Upper lobe of left lung (tissue), 6 donors: ENCODE data around the gene NHSL1. TPM values are rescaled to one million over a fixed set of nuclear protein-coding genes. Genes with fewer than 3 reads are reported as not detected.
A peak's percentile ranks its signal among the peaks of the same experiment; 100 is the strongest.

Experiments
- ATAC-seq, 2 donors: fragments of 200-7000 bp; cut with Tn5 transposase; one replicate each; pipeline ENCODE4 v1.9.1; 2022; ENCODE audit warnings: mild to moderate bottlenecking in 2 of 2, moderate library complexity in 2 of 2; ENCODE audit not compliant: low FRiP score in 2 of 2
- DNase-seq, 2 donors: peaks; one replicate each; pipeline ENCODE4 v3.0.0-alpha.2; 2019 to 2020
- H3K27ac ChIP-seq, 4 donors: fragments of 200-600 bp; sonication (generic); one replicate each; pipeline ENCODE4 v1.5.1; 2016 to 2019
- H3K27me3 ChIP-seq, 4 donors: fragments of 200-600 bp; sonication (generic); one replicate each; pipeline ENCODE4 v1.5.1; 2017 to 2019
- H3K36me3 ChIP-seq, 4 donors: fragments of 200-600 bp; sonication (generic); one replicate each; pipeline ENCODE4 v1.5.1; 2016 to 2019
- H3K4me1 ChIP-seq, 4 donors: fragments of 200-600 bp; sonication (generic); one replicate each; pipeline ENCODE4 v1.5.1; 2018 to 2019
- H3K4me3 ChIP-seq, 4 donors: fragments of 200-600 bp; sonication (generic); one replicate each; pipeline ENCODE4 v1.5.1; 2017 to 2019; ENCODE audit warnings: mild to moderate bottlenecking in 2 of 4, moderate library complexity in 1 of 4
- H3K9me3 ChIP-seq, 4 donors: fragments of 200-600 bp; sonication (generic); one replicate each; pipeline ENCODE4 v1.5.1; 2018 to 2019
- CTCF ChIP-seq, 6 experiments: fragments of 450-650 bp in 4 of 6; fragments of 200-600 bp in 2 of 6; sonication (generic) in 2 of 6; IDR thresholded peaks; one replicate each; pipeline ENCODE4 v1.5.1; 2016 to 2019; ENCODE audit warnings: antibody characterized with exemption in 6 of 6
- EP300 ChIP-seq, 4 donors: sonication (generic); formaldehyde crosslinking; IDR thresholded peaks; one replicate each; pipeline ENCODE4 v1.5.1; 2017; ENCODE audit warnings: antibody characterized with exemption in 4 of 4, control low read depth in 2 of 4
- POLR2A ChIP-seq, 4 donors: fragments of 450-650 bp; IDR thresholded peaks; one replicate each; pipeline ENCODE4 v1.5.1; 2016 to 2017; ENCODE audit warnings: antibody characterized with exemption in 4 of 4, mild to moderate bottlenecking in 2 of 4
- POLR2AphosphoS5 ChIP-seq, 2 donors: sonication (generic); formaldehyde crosslinking; IDR thresholded peaks; one replicate each; pipeline ENCODE4 v1.5.1; 2017; ENCODE audit warnings: antibody characterized with exemption in 2 of 2
- WGBS, 2 donors: methylation state at CpG; one replicate each; pipeline ENCODE4 v1.1.5; 2017 to 2018; 5-methylcytosine and 5-hydroxymethylcytosine counted together
- total RNA-seq, 6 donors: library from RNA; depleted of rRNA in 4 of 6; stranded (reverse); fragments of >200 nt in 4 of 6; gene quantifications; one replicate each; pipeline versions ENCODE4 v1.1.0 to v1.2.1, GENCODE V29; 2016 to 2021
- donor health status: DM: no; HTN: no; CAD: no; lungs with moderate emphysema.
- donor health status: DM: no; HTN: yes; CAD: no; lungs with severe emphysema.

The NHSL1 gene
- total RNA-seq, 6 donors from 2014 or later = 37.3 to 80.2 (median 56.6) TPM

DNA sequence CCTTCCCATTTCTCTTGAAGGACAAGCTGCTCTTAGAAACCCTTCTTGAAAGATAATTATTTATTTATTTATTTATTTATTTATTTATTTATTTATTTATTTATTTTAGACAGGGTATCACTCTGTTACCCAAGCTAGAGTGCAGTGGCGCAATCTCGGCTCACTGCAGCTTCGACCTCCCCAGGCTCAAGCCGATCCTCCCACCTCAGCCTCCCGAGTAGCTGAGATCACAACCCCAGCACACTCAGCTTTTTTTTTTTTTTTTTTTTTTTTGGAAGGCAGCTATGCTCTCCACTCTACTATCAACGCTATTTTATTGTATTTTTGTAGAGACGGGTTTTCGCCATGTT, 96.5 kb downstream of the NHSL1 start:
- DNase-seq = no peak
- Histone ChIP-seq H3K27ac (peak overlapping the region in 2 of 4 donors; percentile 95 to 96), H3K9me3 (no peaks in the 10 kb centered on the region), H3K36me3 (peaks cover 9 to 23% (median 15%) of the 10 kb centered on the region in 4 donors), H3K4me1 (peaks cover 0 to 19% (median 6%) of the 10 kb centered on the region in 4 donors), H3K27me3 (no peaks in the 10 kb centered on the region), H3K4me3 (peak overlapping the region in 3 of 4 donors; percentile 70 to 90 (median 77))
- no peak for ATAC-seq
- WGBS, 2 donors = 90 to 92% methylated on average over 7 to 8 of the region's 8 CpGs
- TF ChIP-seq EP300 (IDR thresholded peaks at IDR 0.05) = no peak
- TF ChIP-seq CTCF (IDR thresholded peaks at IDR 0.05) = no peak
- TF ChIP-seq POLR2AphosphoS5 (IDR thresholded peaks at IDR 0.05) = no peak
- TF ChIP-seq POLR2A (IDR thresholded peaks at IDR 0.05) = no peak

GRCh38 chr6:138401960-138402837, 97.1 kb downstream of the NHSL1 start:
- ATAC-seq = no peak
- peaks cover 5 to 17% (median 8%) of the 10 kb centered on the region in 4 donors for H3K36me3 ChIP-seq
- H3K4me1 ChIP-seq = peaks cover 0 to 19% (median 6%) of the 10 kb centered on the region in 4 donors
- H3K9me3 ChIP-seq = no peaks in the 10 kb centered on the region
- no peak overlapping the region for H3K4me3 ChIP-seq
- WGBS, 2 donors = 92 to 93% methylated on average over 11 to 14 of the region's 14 CpGs
- peak in 1 of 2 donors; percentile 35 for DNase-seq
- no peaks in the 10 kb centered on the region for H3K27me3 ChIP-seq
- no peak overlapping the region for H3K27ac ChIP-seq
- TF ChIP-seq POLR2AphosphoS5 (IDR thresholded peaks at IDR 0.05) (no peak), POLR2A (IDR thresholded peaks at IDR 0.05) (no peak), CTCF (IDR thresholded peaks at IDR 0.05) (no peak), EP300 (IDR thresholded peaks at IDR 0.05) (no peak)

GRCh38 chr6:138400326-138400725, 99.0 kb downstream of the NHSL1 start:
- no peak for DNase-seq

DNA sequence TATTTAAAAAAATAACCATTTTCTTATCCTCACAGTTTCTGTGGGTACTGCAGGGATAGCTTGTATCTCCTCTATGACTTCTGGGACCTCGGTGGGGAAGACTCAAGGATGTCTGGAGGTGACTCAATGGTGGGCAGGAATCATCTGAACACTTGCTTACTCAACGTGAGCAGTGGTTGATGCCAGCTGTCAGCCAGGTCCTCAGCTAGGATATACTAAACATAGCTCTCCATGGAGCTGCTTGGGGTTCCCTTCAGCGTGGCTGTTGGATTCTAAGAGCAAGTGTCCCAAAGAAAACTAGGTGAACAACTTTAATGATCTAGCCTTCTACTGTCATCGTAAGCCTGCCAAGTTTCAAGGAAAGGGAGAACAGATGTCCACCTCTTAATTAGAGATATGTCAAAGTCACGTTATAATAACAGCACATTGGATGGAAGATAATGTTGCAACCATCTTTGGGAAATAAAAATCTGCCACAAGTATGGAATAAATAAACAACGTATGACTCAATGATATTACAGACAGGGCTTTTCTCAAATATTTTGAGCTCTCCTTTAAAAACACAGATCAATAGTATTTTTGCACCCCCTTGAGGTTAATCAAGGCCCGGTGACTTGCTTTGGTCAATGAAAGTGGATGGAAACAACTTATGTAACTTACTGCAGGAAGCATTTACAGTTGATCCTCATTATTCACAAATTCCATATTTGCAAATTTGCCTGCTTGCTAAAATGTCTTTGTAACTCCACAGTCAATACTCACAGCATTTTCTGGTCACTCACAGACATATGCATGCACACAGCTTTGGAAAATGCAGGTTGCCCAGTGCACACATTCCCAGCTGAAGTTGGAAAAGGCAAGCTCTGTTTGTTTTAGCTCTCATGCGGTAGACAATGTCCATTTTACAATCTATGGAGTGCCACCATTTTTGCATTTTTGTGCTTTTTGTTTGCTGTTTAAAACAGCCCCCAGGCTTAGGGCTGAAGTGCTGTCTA, 101.9 kb downstream of the NHSL1 start:
- Histone ChIP-seq H3K36me3 (no peaks in the 10 kb centered on the region), H3K27me3 (no peaks in the 10 kb centered on the region), H3K27ac (no peak overlapping the region), H3K9me3 (no peaks in the 10 kb centered on the region), H3K4me1 (no peaks in the 10 kb centered on the region), H3K4me3 (no peak overlapping the region)
- WGBS, 2 donors = 83 to 85% methylated on average over 8 of the region's 8 CpGs
- no peak for ATAC-seq
- TF ChIP-seq POLR2AphosphoS5 (IDR thresholded peaks at IDR 0.05) (no peak), POLR2A (IDR thresholded peaks at IDR 0.05) (no peak), EP300 (IDR thresholded peaks at IDR 0.05) (no peak), CTCF (IDR thresholded peaks at IDR 0.05) (no peak)
- DNase-seq = no peak

More at GRCh38 chr6:138400326-138400725, 99.0 kb downstream of the NHSL1 start:
- 83 to 92% methylated on average over 3 of the region's 3 CpGs for WGBS, 2 donors
- Histone ChIP-seq H3K4me3 (no peak overlapping the region), H3K27me3 (no peaks in the 10 kb centered on the region), H3K27ac (no peak overlapping the region), H3K4me1 (peaks cover 0 to 14% (median 5%) of the 10 kb centered on the region in 4 donors), H3K9me3 (no peaks in the 10 kb centered on the region), H3K36me3 (no peaks in the 10 kb centered on the region)
- no peak for ATAC-seq
- TF ChIP-seq EP300 (IDR thresholded peaks at IDR 0.05) = no peak
- TF ChIP-seq POLR2A (IDR thresholded peaks at IDR 0.05) = no peak
- no peak for TF ChIP-seq POLR2AphosphoS5 (IDR thresholded peaks at IDR 0.05)
- no peak for TF ChIP-seq CTCF (IDR thresholded peaks at IDR 0.05)
